Upper lobe of left lung (tissue), 6 donors: ENCODE data around the gene RNF144B. TPM values are rescaled to one million over a fixed set of nuclear protein-coding genes. Genes with fewer than 3 reads are reported as not detected.
"Not testable (repeated sequence)": the region's sequence is repeated elsewhere in the genome, so short reads cannot be mapped to it uniquely, and the experiment has no call there.

Source experiments
- ATAC-seq, 2 donors: fragments of 200-7000 bp; cut with Tn5 transposase; one replicate each; pipeline ENCODE4 v1.9.1; 2022; ENCODE audit warnings: mild to moderate bottlenecking in 2 of 2, moderate library complexity in 2 of 2; ENCODE audit not compliant: low FRiP score in 2 of 2
- DNase-seq, 2 donors: peaks; one replicate each; pipeline ENCODE4 v3.0.0-alpha.2; 2019 to 2020
- H3K27ac ChIP-seq, 4 donors: fragments of 200-600 bp; sonication (generic); one replicate each; pipeline ENCODE4 v1.5.1; 2016 to 2019
- H3K27me3 ChIP-seq, 4 donors: fragments of 200-600 bp; sonication (generic); one replicate each; pipeline ENCODE4 v1.5.1; 2017 to 2019
- H3K36me3 ChIP-seq, 4 donors: fragments of 200-600 bp; sonication (generic); one replicate each; pipeline ENCODE4 v1.5.1; 2016 to 2019
- H3K4me1 ChIP-seq, 4 donors: fragments of 200-600 bp; sonication (generic); one replicate each; pipeline ENCODE4 v1.5.1; 2018 to 2019
- H3K4me3 ChIP-seq, 4 donors: fragments of 200-600 bp; sonication (generic); one replicate each; pipeline ENCODE4 v1.5.1; 2017 to 2019; ENCODE audit warnings: mild to moderate bottlenecking in 2 of 4, moderate library complexity in 1 of 4
- H3K9me3 ChIP-seq, 4 donors: fragments of 200-600 bp; sonication (generic); one replicate each; pipeline ENCODE4 v1.5.1; 2018 to 2019
- EP300 ChIP-seq, 4 donors: sonication (generic); formaldehyde crosslinking; IDR thresholded peaks; one replicate each; pipeline ENCODE4 v1.5.1; 2017; ENCODE audit warnings: antibody characterized with exemption in 4 of 4, control low read depth in 2 of 4
- POLR2A ChIP-seq, 4 donors: fragments of 450-650 bp; IDR thresholded peaks; one replicate each; pipeline ENCODE4 v1.5.1; 2016 to 2017; ENCODE audit warnings: antibody characterized with exemption in 4 of 4, mild to moderate bottlenecking in 2 of 4
- POLR2AphosphoS5 ChIP-seq, 2 donors: sonication (generic); formaldehyde crosslinking; IDR thresholded peaks; one replicate each; pipeline ENCODE4 v1.5.1; 2017; ENCODE audit warnings: antibody characterized with exemption in 2 of 2
- WGBS, 2 donors: methylation state at CpG; one replicate each; pipeline ENCODE4 v1.1.5; 2017 to 2018; 5-methylcytosine and 5-hydroxymethylcytosine counted together
- total RNA-seq, 6 donors: library from RNA; depleted of rRNA in 4 of 6; stranded (reverse); fragments of >200 nt in 4 of 6; gene quantifications; one replicate each; pipeline versions ENCODE4 v1.1.0 to v1.2.1, GENCODE V29; 2016 to 2021
- TF ChIP-seq, protein P1 (sequence below), 6 experiments: fragments of 450-650 bp in 4 of 6; fragments of 200-600 bp in 2 of 6; sonication (generic) in 2 of 6; IDR thresholded peaks; one replicate each; pipeline ENCODE4 v1.5.1; 2016 to 2019; ENCODE audit warnings: antibody characterized with exemption in 6 of 6
- donor health status: DM: no; HTN: no; CAD: no; lungs with moderate emphysema.
- donor health status: DM: no; HTN: yes; CAD: no; lungs with severe emphysema.

Gene RNF144B
- total RNA-seq, 6 donors from 2014 or later: 46.1 to 105 (median 55.8) TPM

DNA sequence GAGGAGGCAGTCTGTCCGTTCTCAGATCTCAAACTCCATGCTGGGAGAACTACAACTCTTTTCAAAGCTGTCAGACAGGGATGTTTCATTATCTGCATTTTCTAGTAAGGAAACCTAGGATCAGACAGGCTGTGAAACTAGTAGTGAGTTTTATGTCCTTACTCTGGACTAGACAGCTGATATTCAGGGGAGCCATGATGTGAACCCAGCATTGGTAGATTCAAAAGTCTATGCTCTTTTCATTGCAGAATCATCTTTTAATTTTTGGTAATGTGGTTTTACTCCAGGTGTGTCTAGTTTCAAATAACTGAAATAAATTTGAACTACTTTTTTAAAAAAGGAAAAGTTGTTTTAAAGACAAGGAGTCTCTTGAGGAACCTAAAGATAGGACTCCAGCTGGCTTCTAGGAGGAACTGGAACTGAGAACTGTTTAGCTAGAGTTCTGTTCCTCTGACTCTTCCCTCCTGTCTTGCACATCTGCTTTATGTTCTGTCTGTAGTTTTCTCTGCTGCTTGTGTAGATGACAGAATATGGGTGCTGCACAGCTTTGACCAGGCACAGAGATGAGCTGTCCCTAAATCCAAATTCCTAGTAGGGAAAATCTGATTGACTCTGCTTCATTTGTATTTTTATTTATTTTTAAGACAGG lies 27.8 kb upstream of the RNF144B start:
- Histone ChIP-seq H3K4me3 (no peak overlapping the region), H3K27me3 (no peaks in the 10 kb centered on the region), H3K9me3 (no peaks in the 10 kb centered on the region), H3K4me1 (peaks cover 0 to 2% (median 0%) of the 10 kb centered on the region in 4 donors), H3K36me3 (no peaks in the 10 kb centered on the region), H3K27ac (no peak overlapping the region)
- TF ChIP-seq, protein P1, sequence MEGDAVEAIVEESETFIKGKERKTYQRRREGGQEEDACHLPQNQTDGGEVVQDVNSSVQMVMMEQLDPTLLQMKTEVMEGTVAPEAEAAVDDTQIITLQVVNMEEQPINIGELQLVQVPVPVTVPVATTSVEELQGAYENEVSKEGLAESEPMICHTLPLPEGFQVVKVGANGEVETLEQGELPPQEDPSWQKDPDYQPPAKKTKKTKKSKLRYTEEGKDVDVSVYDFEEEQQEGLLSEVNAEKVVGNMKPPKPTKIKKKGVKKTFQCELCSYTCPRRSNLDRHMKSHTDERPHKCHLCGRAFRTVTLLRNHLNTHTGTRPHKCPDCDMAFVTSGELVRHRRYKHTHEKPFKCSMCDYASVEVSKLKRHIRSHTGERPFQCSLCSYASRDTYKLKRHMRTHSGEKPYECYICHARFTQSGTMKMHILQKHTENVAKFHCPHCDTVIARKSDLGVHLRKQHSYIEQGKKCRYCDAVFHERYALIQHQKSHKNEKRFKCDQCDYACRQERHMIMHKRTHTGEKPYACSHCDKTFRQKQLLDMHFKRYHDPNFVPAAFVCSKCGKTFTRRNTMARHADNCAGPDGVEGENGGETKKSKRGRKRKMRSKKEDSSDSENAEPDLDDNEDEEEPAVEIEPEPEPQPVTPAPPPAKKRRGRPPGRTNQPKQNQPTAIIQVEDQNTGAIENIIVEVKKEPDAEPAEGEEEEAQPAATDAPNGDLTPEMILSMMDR (IDR thresholded peaks at IDR 0.05): no peak
- TF ChIP-seq EP300 (IDR thresholded peaks at IDR 0.05) (no peak), POLR2A (IDR thresholded peaks at IDR 0.05) (no peak), POLR2AphosphoS5 (IDR thresholded peaks at IDR 0.05) (no peak)
- DNase-seq: no peak
- peak in 1 of 2 donors; percentile 82 for ATAC-seq
- WGBS, 2 donors: 73 to 82% methylated on average over 1 of the region's 1 CpG

DNA sequence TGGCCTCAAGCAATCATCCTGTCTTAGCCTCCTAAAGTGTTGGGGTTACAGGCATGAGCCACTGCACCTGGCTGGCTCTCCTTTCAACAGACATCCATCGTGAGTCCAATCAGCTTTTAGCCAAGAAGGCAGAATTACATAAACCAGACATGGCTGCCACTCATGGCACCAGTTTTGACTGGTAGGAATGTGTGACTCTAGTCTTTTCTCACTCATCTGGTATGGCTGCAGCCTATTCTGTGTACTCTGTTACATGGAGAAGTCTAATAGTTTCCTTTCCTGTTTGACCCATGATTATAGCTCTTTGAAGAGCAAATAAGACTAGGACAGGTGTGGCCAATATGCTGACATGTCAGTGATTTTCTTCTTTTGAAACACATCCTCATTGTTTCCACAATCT lies 27.0 kb upstream of the RNF144B start:
- ATAC-seq (peak; percentile 34), DNase-seq (no peak)
- Histone ChIP-seq H3K27me3 (no peaks in the 10 kb centered on the region), H3K4me3 (no peak overlapping the region), H3K27ac (no peak overlapping the region), H3K36me3 (no peaks in the 10 kb centered on the region), H3K4me1 (peaks cover 0 to 2% (median 0%) of the 10 kb centered on the region in 4 donors), H3K9me3 (no peaks in the 10 kb centered on the region)
- TF ChIP-seq POLR2AphosphoS5 (IDR thresholded peaks at IDR 0.05) (no peak), EP300 (IDR thresholded peaks at IDR 0.05) (no peak), POLR2A (IDR thresholded peaks at IDR 0.05) (no peak)
- TF ChIP-seq, protein P1 (IDR thresholded peaks at IDR 0.05): no peak
- 94 to 100% methylated on average over 1 of the region's 1 CpG for WGBS, 2 donors

DNA sequence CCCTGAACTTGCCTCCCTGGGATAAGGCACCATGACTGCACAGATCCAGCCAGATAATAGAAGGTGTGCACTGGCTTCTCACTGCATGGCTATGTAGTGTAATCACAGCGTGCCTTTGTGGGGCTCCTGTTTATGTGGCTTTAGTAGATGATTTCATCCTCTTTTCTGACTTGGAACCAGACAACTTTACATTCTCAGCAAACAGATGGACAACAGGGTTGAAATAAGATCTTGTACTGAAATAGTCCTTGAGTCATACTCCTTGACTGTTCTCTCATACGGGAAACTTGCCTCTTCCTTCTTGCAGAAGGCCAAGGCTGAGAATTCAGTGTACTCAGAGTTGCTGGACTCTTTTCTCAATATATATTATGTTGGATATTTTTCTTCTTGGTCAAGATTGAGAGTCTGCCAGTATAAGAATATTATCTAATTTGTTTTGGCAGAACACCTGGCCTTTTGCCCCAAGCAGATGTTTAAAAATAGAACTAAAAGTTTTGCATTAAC lies 25.0 kb upstream of the RNF144B start:
- Histone ChIP-seq H3K4me3 (no peak overlapping the region), H3K27ac (no peak overlapping the region), H3K36me3 (no peaks in the 10 kb centered on the region), H3K4me1 (peaks cover 0 to 2% (median 0%) of the 10 kb centered on the region in 4 donors), H3K9me3 (no peaks in the 10 kb centered on the region), H3K27me3 (no peaks in the 10 kb centered on the region)
- ATAC-seq (no peak), DNase-seq (no peak)
- 62 to 65% methylated on average over 2 of the region's 2 CpGs for WGBS, 2 donors
- TF ChIP-seq EP300 (IDR thresholded peaks at IDR 0.05) (no peak), POLR2AphosphoS5 (IDR thresholded peaks at IDR 0.05) (no peak), POLR2A (IDR thresholded peaks at IDR 0.05) (no peak)
- TF ChIP-seq, protein P1 (IDR thresholded peaks at IDR 0.05): no peak

DNA sequence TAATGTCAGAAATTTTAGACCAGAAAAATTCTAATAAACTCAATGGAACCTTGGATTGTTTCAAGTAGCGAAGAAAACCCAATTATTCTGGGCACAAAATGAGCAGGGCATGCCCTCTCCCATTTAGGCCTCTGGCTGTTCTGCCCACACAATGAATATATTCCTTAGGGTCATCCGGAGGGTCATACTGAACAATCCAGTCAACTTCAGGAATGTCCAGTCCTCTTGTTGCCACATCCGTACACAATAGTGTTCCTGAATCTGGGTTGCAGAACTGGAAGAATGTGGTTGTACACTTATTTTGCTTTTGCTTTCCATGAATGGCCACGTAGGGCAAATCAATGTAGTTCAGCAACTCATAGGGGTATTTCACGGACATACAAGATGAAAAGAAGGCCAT lies 23.4 kb upstream of the RNF144B start:
- Histone ChIP-seq H3K4me3 (no peak overlapping the region), H3K4me1 (peaks cover 0 to 2% (median 0%) of the 10 kb centered on the region in 4 donors), H3K27me3 (no peaks in the 10 kb centered on the region), H3K27ac (no peak overlapping the region), H3K9me3 (no peaks in the 10 kb centered on the region), H3K36me3 (no peaks in the 10 kb centered on the region)
- TF ChIP-seq POLR2A (IDR thresholded peaks at IDR 0.05) (no peak), EP300 (IDR thresholded peaks at IDR 0.05) (no peak), POLR2AphosphoS5 (IDR thresholded peaks at IDR 0.05) (no peak)
- TF ChIP-seq, protein P1 (IDR thresholded peaks at IDR 0.05): no peak
- DNase-seq (no peak), ATAC-seq (no peak)
- WGBS, 2 donors: 80 to 86% methylated on average over 5 of the region's 5 CpGs

DNA sequence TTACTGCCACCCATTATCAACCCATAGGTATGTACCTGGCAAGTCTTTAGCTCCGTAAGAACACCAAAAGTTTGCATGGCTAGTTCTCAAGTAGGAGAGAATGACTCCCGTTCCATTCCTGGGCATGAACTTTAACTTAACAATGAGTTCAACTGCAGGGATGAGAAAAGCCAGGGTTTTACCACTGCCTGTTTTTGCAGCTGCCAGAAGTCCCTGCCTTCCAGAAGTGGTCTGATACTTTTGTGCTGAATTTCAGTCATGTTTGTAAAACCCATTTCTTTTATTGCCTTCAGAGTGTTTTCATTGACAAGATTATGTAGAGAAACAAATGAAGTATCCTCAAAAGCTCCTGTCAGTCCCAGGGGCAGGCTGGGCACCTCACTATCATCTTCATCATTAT lies 22.6 kb upstream of the RNF144B start:
- ATAC-seq, DNase-seq, H3K36me3 ChIP-seq, H3K4me3 ChIP-seq, H3K27me3 ChIP-seq, H3K9me3 ChIP-seq, H3K4me1 ChIP-seq, H3K27ac ChIP-seq: not testable (repeated sequence)
- WGBS, 2 donors: 76% methylated on average over 2 of the region's 2 CpGs
